ENCODE measurements around the gene OGFOD3. TPM values are rescaled to one million over a fixed set of nuclear protein-coding genes. Genes with fewer than 3 reads are reported as not detected.
"Not testable (repeated sequence)": the region's sequence is repeated elsewhere in the genome, so short reads cannot be mapped to it uniquely, and the experiment has no call there.

OGFOD3 gene
- total RNA-seq, 4 donors from 2014 or later = 7.9 to 27.5 (median 25.9) TPM

GRCh38 chr17:82383411-82383810, 35.0 kb downstream of the OGFOD3 start:
- WGBS, 2 donors (ENCODE audit: low coverage in 1 of 2) = 64% methylated on average over 17 of the region's 18 CpGs; no CpG with 5 or more reads in 1 of the 2 donors
- H3K27ac ChIP-seq = no peak overlapping the region
- H3K9me3 ChIP-seq = no peaks in the 10 kb centered on the region
- TF ChIP-seq EP300 (IDR thresholded peaks at IDR 0.05; ENCODE audit: low read depth) (no peak), POLR2AphosphoS5 (IDR thresholded peaks at IDR 0.05) (no peak), CTCF (IDR thresholded peaks at IDR 0.05) (no peak), POLR2A (IDR thresholded peaks at IDR 0.05) (no peak)
- in situ Hi-C loops (cut with MboI; ENCODE audit: low pct_ligation_motif_present in 1 of 4, low pct_unique_long_range_greater_than_20kb in 1 of 4, low sequenced_read_pairs in 3 of 4) = no loop called here
- intact Hi-C loops (cut with DNase I; ENCODE audit: low total_unique reads) = no loop called here
- H3K27me3 ChIP-seq = peaks cover 75% of the 10 kb centered on the region
- H3K4me3 ChIP-seq = no peak overlapping the region
- no peak for DNase-seq
- H3K36me3 ChIP-seq = no peaks in the 10 kb centered on the region
- H3K4me1 ChIP-seq = peaks cover 0 to 16% (median 10%) of the 10 kb centered on the region in 4 donors

DNA sequence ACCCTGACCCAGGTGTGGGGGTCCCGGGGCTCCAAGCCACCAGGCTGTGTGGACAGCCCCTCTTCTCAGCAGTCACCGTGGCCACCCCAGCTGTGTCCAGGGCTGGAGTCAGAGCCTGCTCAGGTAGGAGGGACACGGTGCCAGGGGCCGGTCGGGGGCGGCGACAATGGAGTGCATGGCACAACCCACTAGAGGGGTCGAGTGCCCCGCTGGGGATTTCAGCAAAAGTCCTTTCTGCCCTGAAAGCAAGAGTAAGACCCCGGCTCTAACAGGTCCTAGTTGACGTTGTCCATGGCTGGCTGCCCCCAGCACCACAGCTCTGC, 35.5 kb downstream of the OGFOD3 start:
- Histone ChIP-seq H3K9me3 (no peaks in the 10 kb centered on the region), H3K36me3 (no peaks in the 10 kb centered on the region), H3K4me1 (peaks cover 0 to 16% (median 10%) of the 10 kb centered on the region in 4 donors), H3K27me3 (peaks cover 75% of the 10 kb centered on the region), H3K27ac (no peak overlapping the region), H3K4me3 (no peak overlapping the region)
- WGBS, 2 donors (ENCODE audit: low coverage in 1 of 2) = 86% methylated on average over 9 of the region's 11 CpGs; no CpG with 5 or more reads in 1 of the 2 donors
- TF ChIP-seq CTCF (IDR thresholded peaks at IDR 0.05) (no peak), EP300 (IDR thresholded peaks at IDR 0.05; ENCODE audit: low read depth) (no peak), POLR2A (IDR thresholded peaks at IDR 0.05) (no peak), POLR2AphosphoS5 (IDR thresholded peaks at IDR 0.05) (no peak)
- intact Hi-C loops (cut with DNase I; ENCODE audit: low total_unique reads) = no loop called here
- in situ Hi-C loops (cut with MboI; ENCODE audit: low pct_ligation_motif_present in 1 of 4, low pct_unique_long_range_greater_than_20kb in 1 of 4, low sequenced_read_pairs in 3 of 4) = no loop called here
- no peak for DNase-seq

GRCh38 chr17:82382220-82382932, 36.0 kb downstream of the OGFOD3 start:
- H3K9me3 ChIP-seq; H3K27ac ChIP-seq; H3K36me3 ChIP-seq; DNase-seq; intact Hi-C loops (cut with DNase I; ENCODE audit: low total_unique reads); H3K4me3 ChIP-seq; in situ Hi-C loops (cut with MboI; ENCODE audit: low pct_ligation_motif_present in 1 of 4, low pct_unique_long_range_greater_than_20kb in 1 of 4, low sequenced_read_pairs in 3 of 4): not testable (repeated sequence)
- Histone ChIP-seq H3K27me3 (peaks cover 73% of the 10 kb centered on the region), H3K4me1 (peaks cover 0 to 15% (median 9%) of the 10 kb centered on the region in 4 donors)
- WGBS, 2 donors (ENCODE audit: low coverage in 1 of 2) = 84 to 90% methylated on average over 2 to 21 of the region's 21 CpGs

DNA sequence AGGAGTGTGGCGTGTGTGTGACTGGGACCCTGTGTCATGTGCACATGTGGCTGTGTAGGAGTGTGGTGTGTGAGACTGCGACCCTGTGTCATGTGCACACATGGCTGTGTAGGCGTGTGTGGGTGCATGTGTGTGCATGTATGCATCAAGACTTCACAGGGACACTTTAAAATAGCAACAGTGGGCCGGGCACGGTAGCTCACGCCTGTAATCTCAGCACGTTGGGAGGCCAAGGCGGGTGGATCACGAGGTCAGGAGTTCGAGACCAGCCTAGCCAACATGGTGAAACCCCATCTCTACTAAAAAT, 36.7 kb downstream of the OGFOD3 start:
- in situ Hi-C loops (cut with MboI; ENCODE audit: low pct_ligation_motif_present in 1 of 4, low pct_unique_long_range_greater_than_20kb in 1 of 4, low sequenced_read_pairs in 3 of 4); intact Hi-C loops (cut with DNase I; ENCODE audit: low total_unique reads); H3K36me3 ChIP-seq; DNase-seq; H3K4me1 ChIP-seq; H3K9me3 ChIP-seq; H3K27ac ChIP-seq; H3K4me3 ChIP-seq: not testable (repeated sequence)
- H3K27me3 ChIP-seq = peaks cover 67% of the 10 kb centered on the region
- WGBS, 2 donors (ENCODE audit: low coverage in 1 of 2) = 72% methylated on average over 10 of the region's 10 CpGs; no CpG with 5 or more reads in 1 of the 2 donors

- Histone ChIP-seq H3K27me3 (peaks cover 67% of the 10 kb centered on the region), H3K9me3 (no peaks in the 10 kb centered on the region), H3K27ac (no peak overlapping the region), H3K36me3 (no peaks in the 10 kb centered on the region), H3K4me3 (no peak overlapping the region), H3K4me1 (peaks cover 0 to 8% (median 0%) of the 10 kb centered on the region in 4 donors)
- intact Hi-C loops (cut with DNase I; ENCODE audit: low total_unique reads) (no loop called here), in situ Hi-C loops (cut with MboI; ENCODE audit: low pct_ligation_motif_present in 1 of 4, low pct_unique_long_range_greater_than_20kb in 1 of 4, low sequenced_read_pairs in 3 of 4) (no loop called here)
- no peak for TF ChIP-seq POLR2A (IDR thresholded peaks at IDR 0.05)
- TF ChIP-seq CTCF (IDR thresholded peaks at IDR 0.05) = no peak
- no peak for TF ChIP-seq POLR2AphosphoS5 (IDR thresholded peaks at IDR 0.05)
- TF ChIP-seq EP300 (IDR thresholded peaks at IDR 0.05; ENCODE audit: low read depth) = no peak
- WGBS, 2 donors (ENCODE audit: low coverage in 1 of 2) = 44 to 58% methylated on average over 8 to 23 of the region's 23 CpGs
- no peak for DNase-seq
These were observed 37.3 kb downstream of the OGFOD3 start for GRCh38 chr17:82380860-82381702.

Measured in transverse colon (tissue), 4 donors.